ACHN (cell line): ENCODE results near the gene PTP4A2.
A peak's percentile ranks its signal among the peaks of the same experiment; 100 is the strongest.
"Not testable (repeated sequence)": the region's sequence is repeated elsewhere in the genome, so short reads cannot be mapped to it uniquely, and the experiment has no call there.

ENCODE experiments used
- DNase-seq: peaks from one replicate; pipeline ENCODE4 v3.0.0-alpha.2; 2015
- in situ Hi-C: cut with HindIII; loops from 2 replicates; pipeline ENCODE4 v1.10.0; 2017; ENCODE audit warnings: low sequenced_read_pairs, low pct_ligation_motif_present, low pct_unique_long_range_greater_than_20kb

PTP4A2 gene

GRCh38 chr1:31954607-31955283, 16.6 kb upstream of the PTP4A2 start:
- in situ Hi-C loops = no loop called here
- DNase-seq = peak; percentile 83

DNA sequence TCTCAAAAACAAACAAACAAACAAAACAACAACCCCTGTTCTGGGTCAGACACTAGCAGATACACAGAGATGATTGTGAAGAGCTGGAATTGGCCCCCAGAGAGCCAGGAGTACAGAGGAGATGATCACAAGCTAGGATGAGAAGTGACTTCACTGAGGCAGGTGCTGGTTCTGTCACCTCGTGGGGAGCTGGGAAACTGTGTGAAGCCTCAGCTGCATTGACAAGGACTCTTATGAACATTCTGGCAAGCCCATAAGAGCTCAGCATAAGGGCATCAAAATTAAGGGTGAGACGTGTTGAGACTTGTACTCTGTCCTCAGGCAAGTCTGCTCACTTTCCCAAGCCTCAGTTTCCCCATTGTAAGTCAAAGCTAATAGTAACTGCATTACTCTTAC, 14.7 kb upstream of the PTP4A2 start:
- in situ Hi-C loops = no loop called here
- DNase-seq = no peak

DNA sequence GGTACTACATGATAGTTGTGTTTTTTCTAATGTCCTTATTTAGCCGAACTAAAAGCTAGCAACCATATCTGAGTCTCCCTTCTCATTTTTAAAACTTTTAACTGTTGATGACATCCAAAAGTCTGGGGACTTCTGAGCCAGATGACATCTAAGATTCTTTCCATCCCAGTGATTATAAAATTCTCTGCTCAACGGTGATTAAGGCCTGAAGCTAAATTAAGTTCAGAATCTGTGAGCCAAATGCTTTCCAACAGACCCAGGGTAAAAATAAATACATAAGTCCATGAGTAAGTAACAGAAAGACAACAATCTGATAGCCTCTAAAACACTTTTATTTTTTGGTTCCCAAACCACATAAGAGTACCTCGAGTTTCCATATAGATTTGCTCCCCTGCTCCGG, 13.1 kb upstream of the PTP4A2 start:
- in situ Hi-C loops = no loop called here
- DNase-seq = no peak

DNA sequence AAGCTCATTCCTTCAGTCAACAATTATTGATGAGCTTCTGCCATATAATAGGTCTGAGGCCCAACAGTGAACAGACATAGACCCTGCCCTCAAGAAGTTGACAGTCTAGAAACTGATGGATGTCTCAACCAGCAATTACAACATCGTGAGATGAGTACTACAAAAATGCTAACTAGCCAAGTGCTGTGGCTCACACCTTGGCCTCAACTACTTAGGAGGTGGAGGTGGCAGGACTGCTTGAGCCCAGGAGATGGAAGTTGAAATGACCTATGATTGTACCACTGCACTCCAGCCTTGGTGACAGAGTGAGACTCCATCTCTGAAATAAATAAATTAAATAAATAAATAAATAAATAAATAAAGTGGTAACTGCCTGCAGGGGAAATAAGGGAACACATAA, 11.7 kb upstream of the PTP4A2 start:
- DNase-seq = no peak
- in situ Hi-C loops = no loop called here

DNA sequence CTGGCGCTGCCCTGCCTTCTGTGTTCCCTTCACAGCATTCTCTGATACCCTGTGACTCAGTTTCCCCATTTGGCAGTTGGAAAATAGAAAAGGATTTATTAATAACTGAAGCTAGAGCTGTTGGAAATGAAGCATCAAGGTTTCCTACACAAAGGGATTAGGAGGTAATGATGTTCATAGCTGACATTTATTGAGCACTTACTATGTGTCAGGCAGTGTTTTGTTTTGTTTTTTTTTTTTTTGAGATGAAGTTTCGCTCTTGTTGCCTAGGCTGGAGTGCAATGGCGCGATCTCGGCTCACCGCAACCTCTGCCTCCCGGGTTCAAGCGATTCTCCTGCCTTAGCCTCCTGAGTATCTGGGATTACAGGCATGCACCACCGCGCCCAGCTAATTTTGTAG, 7.5 kb upstream of the PTP4A2 start:
- in situ Hi-C loops, DNase-seq: not testable (repeated sequence)

GRCh38 chr1:31944205-31945089, 6.3 kb upstream of the PTP4A2 start:
- in situ Hi-C loops = no loop called here
- peak; percentile 84 for DNase-seq

DNA sequence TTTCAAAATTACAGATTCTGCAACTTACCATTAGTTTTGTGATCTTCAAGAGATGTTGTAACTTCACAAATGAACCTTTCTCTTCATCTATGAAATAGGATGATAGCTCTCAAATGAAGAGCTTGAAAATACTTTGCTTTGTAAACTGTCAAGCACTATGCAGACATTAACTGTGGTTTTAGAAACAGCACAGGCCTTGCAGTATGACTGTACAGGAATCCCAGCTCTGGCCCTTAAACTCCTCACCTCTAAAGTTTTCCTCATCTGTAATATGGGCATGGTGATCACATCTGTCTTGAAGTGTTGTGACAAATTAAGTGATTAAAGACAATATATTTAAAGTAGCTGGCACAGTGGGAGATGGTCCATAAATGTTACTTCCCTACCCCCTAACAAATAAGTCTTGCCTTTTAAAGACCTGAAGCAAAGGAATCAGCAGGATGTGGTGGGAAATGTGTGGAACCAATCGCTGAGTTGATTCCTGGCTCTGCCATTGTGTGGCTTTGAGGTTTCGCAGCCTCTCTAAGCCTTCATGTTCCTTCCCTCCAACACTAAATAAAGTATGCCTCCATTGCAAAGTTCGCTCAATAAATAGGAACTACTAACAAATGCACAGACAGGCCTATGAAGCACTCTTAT, 5.5 kb upstream of the PTP4A2 start:
- in situ Hi-C loops = no loop called here

GRCh38 chr1:31942061-31942460, 3.9 kb upstream of the PTP4A2 start:
- in situ Hi-C loops, DNase-seq: not testable (repeated sequence)

More for the DNA sequence above, 5.5 kb upstream of the PTP4A2 start:
- DNase-seq = no peak

GRCh38 chr1:31939484-31940329, 1.5 kb upstream of the PTP4A2 start:
- DNase-seq = peak; percentile 93
- in situ Hi-C loops = no loop called here

GRCh38 chr1:31937300-31938183, 626 bp downstream of the PTP4A2 start:
- in situ Hi-C loops = no loop called here
- peak; percentile 49 for DNase-seq

DNA sequence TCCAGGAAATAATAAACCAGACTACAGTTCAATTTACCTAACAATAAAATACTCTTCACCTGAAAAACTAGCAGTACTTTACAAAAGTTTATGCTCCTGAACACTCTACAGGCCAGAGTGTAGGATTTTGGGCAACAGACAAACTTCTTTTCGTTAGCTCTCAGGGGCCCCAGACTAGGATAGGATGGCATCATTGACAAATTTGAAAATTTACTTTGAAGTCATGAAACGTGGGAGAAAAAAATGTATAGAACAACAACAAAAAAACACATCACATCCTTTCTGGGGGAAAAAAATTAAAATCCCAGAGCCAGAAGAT, 1.2 kb downstream of the PTP4A2 start:
- no peak for DNase-seq
- in situ Hi-C loops = no loop called here

DNA sequence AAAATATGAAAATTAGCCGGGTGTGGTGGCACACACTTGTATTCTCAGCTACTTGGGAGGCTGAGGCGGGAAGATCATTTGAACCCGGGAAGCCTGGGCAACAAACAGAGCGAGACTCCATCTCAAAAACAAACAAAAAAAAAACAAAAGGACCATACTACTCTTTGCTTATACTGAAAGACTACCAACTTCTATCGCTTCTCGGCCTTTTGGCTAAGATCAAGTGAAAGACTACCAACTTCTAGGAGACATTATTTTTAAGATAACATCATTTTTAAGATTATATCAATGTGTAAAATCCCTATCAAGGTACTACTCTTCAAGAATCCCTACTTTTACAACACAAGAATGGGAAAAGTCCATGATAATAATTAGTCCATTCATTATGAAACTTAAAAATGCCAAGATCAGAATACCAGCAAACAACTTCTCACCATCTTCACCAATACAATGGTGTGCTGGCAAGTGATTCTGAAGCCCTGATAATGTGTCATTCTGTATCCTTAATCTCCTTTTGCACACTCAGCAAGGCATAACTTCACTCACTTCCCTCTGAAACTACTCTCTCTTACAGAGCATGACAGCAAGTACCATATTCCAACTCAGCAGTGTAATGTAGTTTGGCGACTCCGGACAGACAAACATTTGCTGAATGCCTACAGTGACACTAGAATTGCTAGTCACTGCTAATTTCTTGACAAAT, 1.7 kb downstream of the PTP4A2 start:
- DNase-seq = no peak
- in situ Hi-C loops = no loop called here

GRCh38 chr1:31934706-31935629, 3.2 kb downstream of the PTP4A2 start:
- in situ Hi-C loops = no loop called here
- DNase-seq = peak; percentile 45

GRCh38 chr1:31932491-31933316, 5.5 kb downstream of the PTP4A2 start:
- in situ Hi-C loops = no loop called here
- no peak for DNase-seq

DNA sequence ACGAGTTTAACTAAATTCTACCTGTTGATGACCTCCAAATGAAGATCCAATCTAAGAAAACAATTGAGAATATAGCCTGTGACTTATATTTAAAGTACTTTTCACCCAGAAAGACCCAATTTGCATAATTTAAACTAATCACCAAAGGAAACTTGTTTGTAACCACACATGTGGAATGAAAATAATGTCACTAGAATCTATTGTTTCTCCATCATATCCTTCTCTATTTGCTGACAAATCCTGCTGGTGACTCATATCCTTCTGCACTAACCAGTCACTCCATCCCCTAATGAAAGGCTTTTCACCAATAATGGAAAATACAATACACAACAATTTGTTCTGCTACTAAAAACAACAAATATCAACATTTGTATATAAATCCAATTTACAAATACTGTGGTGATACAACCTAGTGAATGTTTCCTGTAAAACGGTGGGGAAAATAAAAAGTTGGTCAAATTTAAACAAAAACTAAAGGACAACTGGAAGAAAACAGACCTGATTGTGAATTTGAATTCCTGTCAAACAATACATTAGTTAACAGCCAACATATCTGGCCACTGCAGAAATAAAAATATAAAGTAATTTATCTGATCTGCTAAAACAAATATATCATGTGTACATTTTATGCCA, 6.5 kb downstream of the PTP4A2 start:
- in situ Hi-C loops = no loop called here
- DNase-seq = peak; percentile 45
